Uterus (tissue), 2 donors: ENCODE results near the gene SLC5A5.

Source experiments
- CTCF ChIP-seq, 4 experiments: fragments of 200-600 bp in 2 of 4; fragments of 450-650 bp in 2 of 4; sonication (generic) in 2 of 4; IDR thresholded peaks; one replicate each; pipeline ENCODE4 v1.5.1; 2016 to 2019; ENCODE audit warnings: antibody characterized with exemption in 4 of 4, mild to moderate bottlenecking in 2 of 4, moderate library complexity in 1 of 4
- POLR2A ChIP-seq, 2 donors: fragments of 450-650 bp; IDR thresholded peaks; one replicate each; pipeline ENCODE4 v1.6.1; 2016; ENCODE audit warnings: antibody characterized with exemption in 2 of 2, mild to moderate bottlenecking in 1 of 2, moderate library complexity in 1 of 2

GRCh38 chr19:17843292-17843827, 28.4 kb upstream of the SLC5A5 start:
- TF ChIP-seq CTCF (IDR thresholded peaks at IDR 0.05) (no peak), POLR2A (IDR thresholded peaks at IDR 0.05) (no peak)
